Muscle layer of duodenum (tissue), 2 donors: ENCODE data around the gene CYSTM1.

ENCODE experiments used
- H3K27ac ChIP-seq: one replicate; pipeline ENCODE4 v1.7.0; 2013; ENCODE audit warnings: mild to moderate bottlenecking, low read length
- H3K27me3 ChIP-seq: one replicate; pipeline ENCODE4 v1.7.0; 2013; ENCODE audit warnings: low read depth, mild to moderate bottlenecking, control low read depth, low read length
- H3K36me3 ChIP-seq, 2 donors: one replicate each; pipeline ENCODE4 v1.7.0; 2013; ENCODE audit warnings: low read length in 2 of 2, control low read depth in 1 of 2, mild to moderate bottlenecking in 1 of 2; ENCODE audit not compliant: insufficient read depth in 2 of 2, control insufficient read depth in 1 of 2
- H3K4me1 ChIP-seq, 2 donors: one replicate each; pipeline ENCODE4 v1.7.0; 2013; ENCODE audit warnings: low read length in 2 of 2, mild to moderate bottlenecking in 2 of 2, control low read depth in 1 of 2, moderate library complexity in 1 of 2; ENCODE audit not compliant: insufficient read depth in 2 of 2, control insufficient read depth in 1 of 2
- H3K4me3 ChIP-seq, 2 donors: one replicate each; pipeline ENCODE4 v1.7.0; 2013; ENCODE audit warnings: low read length in 2 of 2, low read depth in 1 of 2, mild to moderate bottlenecking in 1 of 2
- H3K9me3 ChIP-seq, 2 donors: one replicate each; pipeline ENCODE4 v1.7.0; 2013; ENCODE audit warnings: low read length in 2 of 2, control low read depth in 1 of 2, mild to moderate bottlenecking in 1 of 2; ENCODE audit not compliant: control insufficient read depth in 1 of 2
- donor health status: healthy.

The CYSTM1 gene, protein sequence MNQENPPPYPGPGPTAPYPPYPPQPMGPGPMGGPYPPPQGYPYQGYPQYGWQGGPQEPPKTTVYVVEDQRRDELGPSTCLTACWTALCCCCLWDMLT

GRCh38 chr5:140174465-140175366, at the start of gene CYSTM1:
Gene CYSTM1 (plus strand): TSS chr5:140175188. CDS start chr5:140194466, 19,278 bp downstream.
- no peaks in the 10 kb centered on the region for H3K9me3 ChIP-seq
- H3K27ac ChIP-seq = peak within 1 kb of the TSS; percentile 98
- peaks cover 8 to 26% of the 10 kb centered on the region in 2 donors for H3K4me1 ChIP-seq
- peak within 1 kb of the TSS; percentile 77 to 78 for H3K4me3 ChIP-seq
- H3K27me3 ChIP-seq = no peaks in the 10 kb centered on the region
- H3K36me3 ChIP-seq = no peaks in the 10 kb centered on the region

GRCh38 chr5:140125637-140126036, 49.4 kb upstream of the CYSTM1 start, which contains the start of gene IGIP:
Gene IGIP (plus strand): TSS chr5:140125937. CDS start chr5:140128477, 2,540 bp downstream.
- no peaks in the 10 kb centered on the region for H3K27me3 ChIP-seq
- H3K27ac ChIP-seq = no peak within 1 kb of the TSS
- no peaks in the 10 kb centered on the region for H3K9me3 ChIP-seq
- H3K36me3 ChIP-seq = no peaks in the 10 kb centered on the region
- peaks cover 0 to 3% of the 10 kb centered on the region in 2 donors for H3K4me1 ChIP-seq
- H3K4me3 ChIP-seq = no peak within 1 kb of the TSS

- H3K9me3 ChIP-seq = no peaks in the 10 kb centered on the region
- H3K36me3 ChIP-seq = no peaks in the 10 kb centered on the region
- H3K4me3 ChIP-seq = no peak overlapping the region
- peaks cover 3% of the 10 kb centered on the region in 2 donors for H3K4me1 ChIP-seq
- no peak overlapping the region for H3K27ac ChIP-seq
- H3K27me3 ChIP-seq = no peaks in the 10 kb centered on the region
These were observed 48.5 kb upstream of the CYSTM1 start for GRCh38 chr5:140126315-140127012.

DNA sequence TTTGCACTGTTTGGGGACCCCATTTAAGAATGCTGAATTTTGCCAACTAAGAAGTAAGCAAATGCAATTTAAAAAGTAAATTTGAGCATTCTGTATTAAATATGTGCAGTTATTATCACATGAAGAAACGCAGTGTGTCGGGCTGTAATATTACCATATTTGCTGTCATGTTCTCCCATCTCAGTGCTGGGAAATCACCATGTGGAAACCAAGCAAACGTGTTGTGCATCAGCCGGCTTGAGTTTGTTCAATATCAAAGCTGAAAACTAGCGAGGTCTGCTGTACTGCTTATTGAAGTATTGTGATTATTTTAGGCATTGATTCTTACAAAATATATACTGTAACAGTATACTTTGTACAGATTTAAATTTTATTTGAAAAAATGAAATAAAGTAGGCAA, 46.6 kb upstream of the CYSTM1 start:
- Histone ChIP-seq H3K27ac (no peak overlapping the region), H3K27me3 (no peaks in the 10 kb centered on the region), H3K36me3 (no peaks in the 10 kb centered on the region), H3K4me1 (peaks cover 6 to 18% of the 10 kb centered on the region in 2 donors), H3K9me3 (no peaks in the 10 kb centered on the region), H3K4me3 (no peak overlapping the region)

DNA sequence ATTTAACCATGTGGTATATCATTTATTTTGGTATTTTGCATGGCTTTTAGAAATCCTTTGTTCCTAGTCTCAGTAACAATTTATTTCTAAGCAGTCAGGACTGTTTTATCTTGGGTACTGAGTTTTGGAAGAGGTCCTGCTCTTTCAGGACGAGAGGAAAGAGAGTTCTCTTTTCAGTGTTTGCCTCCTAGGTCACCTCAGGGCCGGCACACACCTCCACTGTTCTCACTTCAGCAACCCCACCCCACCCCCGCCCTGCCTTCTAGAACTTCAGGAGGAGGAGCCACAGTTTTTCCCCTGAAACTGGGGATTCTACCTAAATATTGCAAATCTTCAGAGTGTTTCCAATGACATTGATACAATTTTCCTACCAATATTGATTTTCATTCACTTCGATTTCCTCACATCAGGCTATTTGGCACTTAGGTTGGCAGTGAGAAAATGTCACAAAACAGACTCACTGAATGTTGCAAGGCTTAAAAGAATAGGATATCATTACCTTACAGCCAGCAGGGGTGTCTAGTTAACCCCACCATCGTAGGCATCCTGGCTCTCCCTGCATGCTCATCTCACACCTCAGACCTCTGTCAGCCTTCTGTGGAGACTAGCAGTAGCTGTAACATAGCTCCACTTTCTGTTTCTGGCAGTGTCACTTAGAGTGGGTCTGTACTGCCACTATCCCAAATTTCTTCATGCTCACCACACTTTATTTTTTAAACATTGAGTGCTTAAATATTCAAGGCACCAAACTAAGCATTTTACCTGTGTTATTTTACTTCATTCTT, 43.8 kb upstream of the CYSTM1 start:
- H3K27ac ChIP-seq = no peak overlapping the region
- no peak overlapping the region for H3K4me3 ChIP-seq
- peaks cover 6 to 15% of the 10 kb centered on the region in 2 donors for H3K4me1 ChIP-seq
- no peaks in the 10 kb centered on the region for H3K27me3 ChIP-seq
- no peaks in the 10 kb centered on the region for H3K9me3 ChIP-seq
- no peaks in the 10 kb centered on the region for H3K36me3 ChIP-seq

GRCh38 chr5:140131967-140132409, 43.0 kb upstream of the CYSTM1 start:
- H3K27ac ChIP-seq = no peak overlapping the region
- no peak overlapping the region for H3K4me3 ChIP-seq
- no peaks in the 10 kb centered on the region for H3K36me3 ChIP-seq
- no peaks in the 10 kb centered on the region for H3K9me3 ChIP-seq
- H3K27me3 ChIP-seq = no peaks in the 10 kb centered on the region
- H3K4me1 ChIP-seq = peaks cover 6 to 15% of the 10 kb centered on the region in 2 donors

GRCh38 chr5:140133514-140134167, 41.3 kb upstream of the CYSTM1 start:
- Histone ChIP-seq H3K36me3 (no peaks in the 10 kb centered on the region), H3K4me3 (no peak overlapping the region), H3K27ac (no peak overlapping the region), H3K4me1 (peaks cover 6 to 15% of the 10 kb centered on the region in 2 donors), H3K27me3 (no peaks in the 10 kb centered on the region), H3K9me3 (no peaks in the 10 kb centered on the region)

- no peak overlapping the region for H3K27ac ChIP-seq
- H3K4me3 ChIP-seq = no peak overlapping the region
- no peaks in the 10 kb centered on the region for H3K9me3 ChIP-seq
- peaks cover 6 to 15% of the 10 kb centered on the region in 2 donors for H3K4me1 ChIP-seq
- no peaks in the 10 kb centered on the region for H3K36me3 ChIP-seq
- no peaks in the 10 kb centered on the region for H3K27me3 ChIP-seq
These were observed 40.6 kb upstream of the CYSTM1 start for GRCh38 chr5:140134277-140134935.

- no peaks in the 10 kb centered on the region for H3K36me3 ChIP-seq
- no peaks in the 10 kb centered on the region for H3K9me3 ChIP-seq
- peaks cover 6 to 15% of the 10 kb centered on the region in 2 donors for H3K4me1 ChIP-seq
- no peak overlapping the region for H3K27ac ChIP-seq
- no peak overlapping the region for H3K4me3 ChIP-seq
- no peaks in the 10 kb centered on the region for H3K27me3 ChIP-seq
These were observed 39.9 kb upstream of the CYSTM1 start for GRCh38 chr5:140135127-140135526.

DNA sequence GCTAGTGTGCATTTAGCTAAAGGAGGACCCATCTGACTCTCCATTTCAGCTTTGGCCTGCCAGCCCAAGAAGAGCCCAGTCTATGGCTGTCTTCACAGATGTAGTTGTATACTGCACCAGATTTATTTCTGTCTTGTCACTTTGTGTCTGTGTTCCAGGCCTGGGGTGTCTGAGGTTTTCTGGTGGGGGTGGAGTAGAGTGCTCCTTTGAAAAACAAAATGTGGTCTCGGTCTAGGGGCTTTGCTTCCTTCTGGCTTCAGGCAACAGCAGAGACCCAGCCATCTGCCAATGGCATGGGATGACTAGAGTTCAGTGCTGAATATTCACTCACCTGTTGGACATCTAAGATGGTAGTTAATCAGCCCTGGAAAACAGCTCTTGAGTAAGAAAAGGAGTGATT, 38.4 kb upstream of the CYSTM1 start:
- Histone ChIP-seq H3K4me3 (no peak overlapping the region), H3K4me1 (peaks cover 2 to 29% of the 10 kb centered on the region in 2 donors), H3K27ac (no peak overlapping the region), H3K36me3 (no peaks in the 10 kb centered on the region), H3K9me3 (no peaks in the 10 kb centered on the region), H3K27me3 (no peaks in the 10 kb centered on the region)
